ENCODE measurements around the gene CACNA2D3.

CACNA2D3 gene

GRCh38 chr3:54360320-54360719 lies 238.0 kb downstream of the CACNA2D3 start:
- Histone ChIP-seq H3K4ac (ENCODE audit: low read length) (no peak overlapping the region), H3K23ac (ENCODE audit: low read depth, low read length, poor library complexity) (no peak overlapping the region), H3K36me3 (replicated peaks in 1 of 2; ENCODE audit: control insufficient read depth in 2 of 2, insufficient read depth in 2 of 2, low read length in 2 of 2) (no peaks in the 10 kb centered on the region), H2BK120ac (ENCODE audit: low read depth, low read length) (no peak overlapping the region), H3K27ac (replicated peaks; ENCODE audit: low read length) (no peak overlapping the region), H3K14ac (ENCODE audit: low read length) (no peak overlapping the region), H3K18ac (ENCODE audit: low read length) (no peak overlapping the region), H3K79me1 (ENCODE audit: low read depth, low read length) (no peaks in the 10 kb centered on the region), H2BK15ac (ENCODE audit: low read length) (no peak overlapping the region), H4K91ac (ENCODE audit: low read depth, low read length, poor library complexity) (no peak overlapping the region), H4K8ac (ENCODE audit: low read depth, low read length) (no peak overlapping the region), H2AFZ (ENCODE audit: low read length) (no peak overlapping the region), H3K4me2 (ENCODE audit: insufficient read depth, low read length, poor library complexity, severe bottlenecking) (no peak overlapping the region), H2BK5ac (ENCODE audit: low read length) (no peak overlapping the region), H3K9me3 (replicated peaks in 1 of 2; ENCODE audit: control insufficient read depth in 2 of 2, insufficient read depth in 1 of 2, low read depth in 1 of 2, low read length in 2 of 2) (no peaks in the 10 kb centered on the region), H3K4me1 (ENCODE audit: control insufficient read depth in 2 of 2, insufficient read depth in 1 of 2, low read depth in 1 of 2, low read length in 2 of 2) (peaks cover 0 to 2% of the 10 kb centered on the region in 2 donors), H2AK5ac (ENCODE audit: low read depth, low read length) (no peak overlapping the region), H3K4me3 (ENCODE audit: low read length in 2 of 2) (no peak overlapping the region), H3K9ac (ENCODE audit: low read depth, low read length, poor library complexity) (no peak overlapping the region), H2BK12ac (ENCODE audit: low read length) (no peak overlapping the region), H3K27me3 (ENCODE audit: control insufficient read depth in 3 of 3, insufficient read depth in 3 of 3, low read depth in 1 of 3, low read length in 3 of 3) (no peaks in the 10 kb centered on the region)
- no peak for DNase-seq (ENCODE audit: low spot score)
- WGBS, 2 donors (ENCODE audit: extremely low coverage in 2 of 2, insufficient read length in 2 of 2, insufficient replicate concordance in 1 of 2) = no CpG with 5 or more reads among the region's 3 CpGs

- no peak overlapping the region for H4K91ac ChIP-seq (ENCODE audit: low read depth, low read length, poor library complexity)
- H3K36me3 ChIP-seq (replicated peaks in 1 of 2; ENCODE audit: control insufficient read depth in 2 of 2, insufficient read depth in 2 of 2, low read length in 2 of 2) = no peaks in the 10 kb centered on the region
- H3K23ac ChIP-seq (ENCODE audit: low read depth, low read length, poor library complexity) = no peak overlapping the region
- H3K4me1 ChIP-seq (ENCODE audit: control insufficient read depth in 2 of 2, insufficient read depth in 1 of 2, low read depth in 1 of 2, low read length in 2 of 2) = peaks cover 0 to 2% of the 10 kb centered on the region in 2 donors
- DNase-seq (ENCODE audit: low spot score) = no peak
- H3K4me2 ChIP-seq (ENCODE audit: insufficient read depth, low read length, poor library complexity, severe bottlenecking) = no peak overlapping the region
- no peak overlapping the region for H2BK15ac ChIP-seq (ENCODE audit: low read length)
- no peak overlapping the region for H2BK5ac ChIP-seq (ENCODE audit: low read length)
- H3K9me3 ChIP-seq (replicated peaks in 1 of 2; ENCODE audit: control insufficient read depth in 2 of 2, insufficient read depth in 1 of 2, low read depth in 1 of 2, low read length in 2 of 2) = no peaks in the 10 kb centered on the region
- H3K79me1 ChIP-seq (ENCODE audit: low read depth, low read length) = no peaks in the 10 kb centered on the region
- H3K27me3 ChIP-seq (ENCODE audit: control insufficient read depth in 3 of 3, insufficient read depth in 3 of 3, low read depth in 1 of 3, low read length in 3 of 3) = no peaks in the 10 kb centered on the region
- no peak overlapping the region for H4K8ac ChIP-seq (ENCODE audit: low read depth, low read length)
- no peak overlapping the region for H2AFZ ChIP-seq (ENCODE audit: low read length)
- no peak overlapping the region for H3K4ac ChIP-seq (ENCODE audit: low read length)
- H3K18ac ChIP-seq (ENCODE audit: low read length) = no peak overlapping the region
- H3K9ac ChIP-seq (ENCODE audit: low read depth, low read length, poor library complexity) = no peak overlapping the region
- no peak overlapping the region for H2BK120ac ChIP-seq (ENCODE audit: low read depth, low read length)
- H3K4me3 ChIP-seq (ENCODE audit: low read length in 2 of 2) = no peak overlapping the region
- no peak overlapping the region for H2AK5ac ChIP-seq (ENCODE audit: low read depth, low read length)
- no peak overlapping the region for H3K14ac ChIP-seq (ENCODE audit: low read length)
- no CpG with 5 or more reads among the region's 7 CpGs for WGBS, 2 donors (ENCODE audit: extremely low coverage in 2 of 2, insufficient read length in 2 of 2, insufficient replicate concordance in 1 of 2)
- H2BK12ac ChIP-seq (ENCODE audit: low read length) = no peak overlapping the region
- no peak overlapping the region for H3K27ac ChIP-seq (replicated peaks; ENCODE audit: low read length)
Measured at GRCh38 chr3:54361746-54362283, 239.5 kb downstream of the CACNA2D3 start.

DNA sequence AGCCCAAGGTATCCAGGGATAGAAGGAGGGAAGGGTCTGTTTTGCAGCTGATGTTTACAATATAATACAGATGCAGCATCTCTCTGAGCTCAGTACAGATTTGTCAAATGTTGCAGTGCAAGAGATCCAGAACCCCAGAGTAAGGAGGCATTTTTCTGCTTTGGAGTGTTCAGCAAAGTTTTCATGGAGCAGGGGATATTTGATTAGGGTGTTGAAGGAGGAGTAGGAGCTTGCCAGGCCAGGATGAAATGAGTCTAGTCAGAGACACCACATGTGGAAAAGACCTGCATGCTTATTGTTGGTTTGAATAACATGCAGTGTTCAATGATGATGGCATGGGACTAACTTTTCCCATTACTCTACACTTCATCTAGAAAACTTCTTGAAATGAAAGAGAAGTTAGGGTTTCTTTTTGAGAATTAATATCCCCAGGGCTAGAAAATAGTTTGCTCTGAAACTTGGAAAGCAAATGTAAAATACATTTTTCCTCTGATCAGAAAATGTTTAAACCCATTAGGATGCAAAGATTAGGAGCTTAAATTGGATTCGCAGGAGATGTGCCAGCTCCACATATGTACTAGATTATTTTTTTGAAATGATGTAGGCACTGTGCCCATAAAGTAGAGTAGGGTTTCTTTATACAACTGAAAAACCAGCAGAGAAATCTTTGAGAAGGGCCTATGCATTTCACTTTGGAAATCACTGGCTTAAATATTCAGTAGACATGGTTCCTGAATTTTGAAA lies 243.8 kb downstream of the CACNA2D3 start:
- no peak overlapping the region for H3K27ac ChIP-seq (replicated peaks; ENCODE audit: low read length)
- no peak overlapping the region for H4K91ac ChIP-seq (ENCODE audit: low read depth, low read length, poor library complexity)
- no peak overlapping the region for H2AK5ac ChIP-seq (ENCODE audit: low read depth, low read length)
- H3K23ac ChIP-seq (ENCODE audit: low read depth, low read length, poor library complexity) = no peak overlapping the region
- H3K36me3 ChIP-seq (replicated peaks in 1 of 2; ENCODE audit: control insufficient read depth in 2 of 2, insufficient read depth in 2 of 2, low read length in 2 of 2) = no peaks in the 10 kb centered on the region
- H4K8ac ChIP-seq (ENCODE audit: low read depth, low read length) = no peak overlapping the region
- H2AFZ ChIP-seq (ENCODE audit: low read length) = no peak overlapping the region
- no peak overlapping the region for H3K4ac ChIP-seq (ENCODE audit: low read length)
- no peak overlapping the region for H3K14ac ChIP-seq (ENCODE audit: low read length)
- H3K9me3 ChIP-seq (replicated peaks in 1 of 2; ENCODE audit: control insufficient read depth in 2 of 2, insufficient read depth in 1 of 2, low read depth in 1 of 2, low read length in 2 of 2) = no peaks in the 10 kb centered on the region
- H3K4me2 ChIP-seq (ENCODE audit: insufficient read depth, low read length, poor library complexity, severe bottlenecking) = no peak overlapping the region
- no peak overlapping the region for H3K9ac ChIP-seq (ENCODE audit: low read depth, low read length, poor library complexity)
- no peak overlapping the region for H2BK120ac ChIP-seq (ENCODE audit: low read depth, low read length)
- no peaks in the 10 kb centered on the region for H3K4me1 ChIP-seq (ENCODE audit: control insufficient read depth in 2 of 2, insufficient read depth in 1 of 2, low read depth in 1 of 2, low read length in 2 of 2)
- H3K4me3 ChIP-seq (ENCODE audit: low read length in 2 of 2) = no peak overlapping the region
- no peak overlapping the region for H3K18ac ChIP-seq (ENCODE audit: low read length)
- H2BK12ac ChIP-seq (ENCODE audit: low read length) = no peak overlapping the region
- no peaks in the 10 kb centered on the region for H3K79me1 ChIP-seq (ENCODE audit: low read depth, low read length)
- H3K27me3 ChIP-seq (ENCODE audit: control insufficient read depth in 3 of 3, insufficient read depth in 3 of 3, low read depth in 1 of 3, low read length in 3 of 3) = no peaks in the 10 kb centered on the region
- no CpG with 5 or more reads among the region's 1 CpG for WGBS, 2 donors (ENCODE audit: extremely low coverage in 2 of 2, insufficient read length in 2 of 2, insufficient replicate concordance in 1 of 2)
- no peak overlapping the region for H2BK15ac ChIP-seq (ENCODE audit: low read length)
- no peak overlapping the region for H2BK5ac ChIP-seq (ENCODE audit: low read length)
- no peak for DNase-seq (ENCODE audit: low spot score)

GRCh38 chr3:54366839-54367238 lies 244.5 kb downstream of the CACNA2D3 start:
- Histone ChIP-seq H2BK15ac (ENCODE audit: low read length) (no peak overlapping the region), H2AK5ac (ENCODE audit: low read depth, low read length) (no peak overlapping the region), H2BK120ac (ENCODE audit: low read depth, low read length) (no peak overlapping the region), H3K9me3 (replicated peaks in 1 of 2; ENCODE audit: control insufficient read depth in 2 of 2, insufficient read depth in 1 of 2, low read depth in 1 of 2, low read length in 2 of 2) (no peaks in the 10 kb centered on the region), H3K36me3 (replicated peaks in 1 of 2; ENCODE audit: control insufficient read depth in 2 of 2, insufficient read depth in 2 of 2, low read length in 2 of 2) (no peaks in the 10 kb centered on the region), H3K23ac (ENCODE audit: low read depth, low read length, poor library complexity) (no peak overlapping the region), H3K27me3 (ENCODE audit: control insufficient read depth in 3 of 3, insufficient read depth in 3 of 3, low read depth in 1 of 3, low read length in 3 of 3) (no peaks in the 10 kb centered on the region), H4K91ac (ENCODE audit: low read depth, low read length, poor library complexity) (no peak overlapping the region), H3K9ac (ENCODE audit: low read depth, low read length, poor library complexity) (no peak overlapping the region), H3K4me3 (ENCODE audit: low read length in 2 of 2) (no peak overlapping the region), H3K18ac (ENCODE audit: low read length) (no peak overlapping the region), H3K4me1 (ENCODE audit: control insufficient read depth in 2 of 2, insufficient read depth in 1 of 2, low read depth in 1 of 2, low read length in 2 of 2) (no peaks in the 10 kb centered on the region), H3K27ac (replicated peaks; ENCODE audit: low read length) (no peak overlapping the region), H3K4ac (ENCODE audit: low read length) (no peak overlapping the region), H3K79me1 (ENCODE audit: low read depth, low read length) (no peaks in the 10 kb centered on the region), H2AFZ (ENCODE audit: low read length) (no peak overlapping the region), H2BK5ac (ENCODE audit: low read length) (no peak overlapping the region), H4K8ac (ENCODE audit: low read depth, low read length) (no peak overlapping the region), H3K14ac (ENCODE audit: low read length) (no peak overlapping the region), H3K4me2 (ENCODE audit: insufficient read depth, low read length, poor library complexity, severe bottlenecking) (no peak overlapping the region), H2BK12ac (ENCODE audit: low read length) (no peak overlapping the region)
- DNase-seq (ENCODE audit: low spot score) = no peak
- no CpG with 5 or more reads among the region's 3 CpGs for WGBS, 2 donors (ENCODE audit: extremely low coverage in 2 of 2, insufficient read length in 2 of 2, insufficient replicate concordance in 1 of 2)

Data from neuronal stem cell (in vitro differentiated cells).